LNCaP clone FGC (cell line): Measurements from ENCODE around the gene FMR1.

Experiments used
- DNase-seq: peaks from one replicate; pipeline ENCODE4 v3.0.0-alpha.2; 2011; ENCODE audit warnings: low read depth
- H3K4me3 ChIP-seq: 2 replicates; pipeline ENCODE4 v1.5.1; 2011; ENCODE audit warnings: mild to moderate bottlenecking, low read depth, low read length, control low read depth
- CTCF ChIP-seq: IDR thresholded peaks from 2 replicates; pipeline ENCODE4 v1.5.1; 2012; ENCODE audit warnings: mild to moderate bottlenecking; ENCODE audit not compliant: control insufficient read depth, insufficient read depth; ENCODE audit errors: extremely low read depth

FMR1 gene

GRCh38 chrX:147901461-147902126, 10.1 kb upstream of the FMR1 start:
- no peak for TF ChIP-seq CTCF
- H3K4me3 ChIP-seq = no peak overlapping the region
- no peak for DNase-seq

GRCh38 chrX:147902270-147902669, 9.4 kb upstream of the FMR1 start:
- TF ChIP-seq CTCF = no peak
- H3K4me3 ChIP-seq = no peak overlapping the region
- no peak for DNase-seq

GRCh38 chrX:147908106-147908505, 3.6 kb upstream of the FMR1 start:
- no peak for TF ChIP-seq CTCF
- no peak overlapping the region for H3K4me3 ChIP-seq
- no peak for DNase-seq

GRCh38 chrX:147910607-147911006, 1.1 kb upstream of the FMR1 start:
- no peak for DNase-seq
- TF ChIP-seq CTCF = no peak
- H3K4me3 ChIP-seq = no peak overlapping the region

- TF ChIP-seq CTCF = no peak
- H3K4me3 ChIP-seq = peak overlapping the region; percentile 68
- DNase-seq = peak; percentile 1
These were observed 528 bp downstream of the FMR1 start for GRCh38 chrX:147912093-147912801.

GRCh38 chrX:147913570-147913969, 1.9 kb downstream of the FMR1 start:
- no peak for TF ChIP-seq CTCF
- no peak for DNase-seq

More at GRCh38 chrX:147913570-147913969, 1.9 kb downstream of the FMR1 start:
- H3K4me3 ChIP-seq = no peak overlapping the region
